Stomach (tissue), 4 donors: Measurements from ENCODE around the gene ILK.

Experiments used
- POLR2A ChIP-seq, 4 donors: fragments of 450-650 bp; IDR thresholded peaks; one replicate each; pipeline ENCODE4 v1.6.1; 2016; ENCODE audit warnings: antibody characterized with exemption in 4 of 4, control low read depth in 2 of 4, mild to moderate bottlenecking in 1 of 4, moderate library complexity in 1 of 4
- TF ChIP-seq, protein P1 (sequence below), 7 experiments: fragments of 450-650 bp in 4 of 7; fragments of 200-600 bp in 3 of 7; sonication (generic) in 3 of 7; IDR thresholded peaks; one replicate each; pipeline ENCODE4 v1.5.1; 2016 to 2019; ENCODE audit warnings: antibody characterized with exemption in 7 of 7, control low read depth in 2 of 7, mild to moderate bottlenecking in 1 of 7

DNA sequence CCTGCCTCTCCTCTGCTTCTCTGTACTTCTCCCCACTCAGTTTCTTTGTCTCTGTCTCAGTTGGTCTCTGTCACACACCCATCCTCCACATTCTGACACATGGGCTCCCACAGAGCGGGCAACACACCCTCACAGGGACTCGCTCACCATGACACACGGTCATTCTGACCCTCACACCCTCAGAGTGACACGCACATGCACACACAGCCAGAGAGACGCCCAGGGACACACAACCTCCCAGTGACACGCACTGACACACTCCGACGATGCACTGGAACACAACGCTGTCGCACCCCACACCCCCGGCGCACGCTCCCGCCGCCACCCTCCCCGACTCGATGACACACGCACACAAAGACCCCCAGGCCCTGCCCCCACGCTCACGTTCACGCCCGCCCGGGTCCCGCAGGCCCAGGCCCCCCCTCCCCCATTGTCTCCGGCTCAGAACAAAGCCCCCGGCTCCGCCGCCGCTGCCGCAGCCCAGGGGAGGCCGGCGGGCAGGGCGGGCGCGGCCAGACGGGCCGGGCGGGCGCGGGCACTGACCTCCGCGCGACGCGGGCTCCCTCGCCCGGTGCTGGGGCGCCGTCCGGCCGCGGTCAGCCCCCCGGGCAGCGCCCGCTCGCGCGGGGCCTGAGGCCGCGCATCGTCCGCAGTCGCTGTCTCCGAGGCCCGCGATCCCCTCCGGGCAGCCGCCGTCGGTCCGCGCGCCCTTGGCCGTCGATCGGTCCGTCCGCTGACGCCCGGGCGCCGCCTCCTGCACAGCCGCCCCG lies 51.6 kb downstream of the ILK start:
- TF ChIP-seq, protein P1, sequence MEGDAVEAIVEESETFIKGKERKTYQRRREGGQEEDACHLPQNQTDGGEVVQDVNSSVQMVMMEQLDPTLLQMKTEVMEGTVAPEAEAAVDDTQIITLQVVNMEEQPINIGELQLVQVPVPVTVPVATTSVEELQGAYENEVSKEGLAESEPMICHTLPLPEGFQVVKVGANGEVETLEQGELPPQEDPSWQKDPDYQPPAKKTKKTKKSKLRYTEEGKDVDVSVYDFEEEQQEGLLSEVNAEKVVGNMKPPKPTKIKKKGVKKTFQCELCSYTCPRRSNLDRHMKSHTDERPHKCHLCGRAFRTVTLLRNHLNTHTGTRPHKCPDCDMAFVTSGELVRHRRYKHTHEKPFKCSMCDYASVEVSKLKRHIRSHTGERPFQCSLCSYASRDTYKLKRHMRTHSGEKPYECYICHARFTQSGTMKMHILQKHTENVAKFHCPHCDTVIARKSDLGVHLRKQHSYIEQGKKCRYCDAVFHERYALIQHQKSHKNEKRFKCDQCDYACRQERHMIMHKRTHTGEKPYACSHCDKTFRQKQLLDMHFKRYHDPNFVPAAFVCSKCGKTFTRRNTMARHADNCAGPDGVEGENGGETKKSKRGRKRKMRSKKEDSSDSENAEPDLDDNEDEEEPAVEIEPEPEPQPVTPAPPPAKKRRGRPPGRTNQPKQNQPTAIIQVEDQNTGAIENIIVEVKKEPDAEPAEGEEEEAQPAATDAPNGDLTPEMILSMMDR (IDR thresholded peaks at IDR 0.05) = no peak
- TF ChIP-seq POLR2A (IDR thresholded peaks at IDR 0.05) = no peak
